HepG2 (cell line): ENCODE data around the gene JKAMP. TPM values are rescaled to one million over a fixed set of nuclear protein-coding genes. Genes with fewer than 3 reads are reported as not detected.
A peak's percentile ranks its signal among the peaks of the same experiment; 100 is the strongest.

ENCODE experiments used
- ADNP ChIP-seq: sonication (generic); formaldehyde crosslinking; IDR thresholded peaks from 2 replicates; pipeline ENCODE4 v1.4.0; 2020; ENCODE audit warnings: missing genetic modification reagents
- E2F1 ChIP-seq: sonication (generic); formaldehyde crosslinking; IDR thresholded peaks from 2 replicates; pipeline ENCODE4 v1.5.0; 2020; ENCODE audit warnings: missing genetic modification reagents
- ERF ChIP-seq: IDR thresholded peaks from 2 replicates; pipeline ENCODE4 v1.6.1; 2018; ENCODE audit warnings: missing biosample characterization, missing genetic modification reagents
- ESRRA ChIP-seq: sonication (generic); formaldehyde crosslinking; IDR thresholded peaks from 2 replicates; pipeline ENCODE4 v1.5.1; 2020; ENCODE audit warnings: mild to moderate bottlenecking, low read depth, missing genetic modification reagents
- HNRNPL ChIP-seq: fragments of 200-400 bp; formaldehyde crosslinking; IDR thresholded peaks from 2 replicates; pipeline ENCODE4 v1.6.1; 2017; ENCODE audit warnings: mild to moderate bottlenecking, low read depth, low read length
- KDM2A ChIP-seq: sonication (generic); formaldehyde crosslinking; IDR thresholded peaks from 2 replicates; pipeline ENCODE4 v1.4.0; 2020; ENCODE audit warnings: low read depth, missing genetic modification reagents, borderline replicate concordance
- NCOR1 ChIP-seq: fragments of 200-600 bp; sonication (generic); IDR thresholded peaks from 2 replicates; pipeline ENCODE4 v1.7.0; 2017; ENCODE audit warnings: antibody characterized with exemption, low read length, borderline replicate concordance
- NR2C2 ChIP-seq: sonication (generic); formaldehyde crosslinking; IDR thresholded peaks from 2 replicates; pipeline ENCODE4 v1.4.0; 2020; ENCODE audit warnings: missing genetic modification reagents, mild to moderate bottlenecking, moderate library complexity, borderline replicate concordance
- PHF20 ChIP-seq: sonication (generic); formaldehyde crosslinking; IDR thresholded peaks from 2 replicates; pipeline ENCODE4 v1.5.0; 2020; ENCODE audit warnings: mild to moderate bottlenecking, missing genetic modification reagents
- POGZ ChIP-seq: sonication (generic); formaldehyde crosslinking; IDR thresholded peaks from 2 replicates; pipeline ENCODE4 v1.4.0; 2020; ENCODE audit warnings: mild to moderate bottlenecking, missing genetic modification reagents
- POLR2AphosphoS5 ChIP-seq: IDR thresholded peaks from 2 replicates; pipeline ENCODE4 v1.6.1; 2012; ENCODE audit warnings: low read depth, low read length
- U2AF1 ChIP-seq: fragments of 200-400 bp; formaldehyde crosslinking; optimal IDR thresholded peaks from 2 replicates; pipeline ENCODE3; 2017; ENCODE audit warnings: mild to moderate bottlenecking, low read depth, low read length
- ZNF142 ChIP-seq: sonication (generic); formaldehyde crosslinking; IDR thresholded peaks from 2 replicates; pipeline ENCODE4 v1.4.0; 2020; ENCODE audit warnings: missing genetic modification reagents
- ZNF205 ChIP-seq: IDR thresholded peaks from 2 replicates; pipeline ENCODE4 v1.6.1; 2018; ENCODE audit warnings: missing biosample characterization, missing genetic modification reagents
- ZNF224 ChIP-seq: sonication (generic); formaldehyde crosslinking; IDR thresholded peaks from 2 replicates; pipeline ENCODE4 v1.5.0; 2020; ENCODE audit warnings: mild to moderate bottlenecking, missing genetic modification reagents
- ZNF331 ChIP-seq: sonication (generic); formaldehyde crosslinking; IDR thresholded peaks from 2 replicates; pipeline ENCODE4 v1.4.0; 2020; ENCODE audit warnings: missing genetic modification reagents
- ZNF350 ChIP-seq: sonication (generic); formaldehyde crosslinking; IDR thresholded peaks from 2 replicates; pipeline ENCODE4 v1.4.0; 2020; ENCODE audit warnings: mild to moderate bottlenecking, low read depth, missing genetic modification reagents, borderline replicate concordance
- ZNF468 ChIP-seq: sonication (generic); formaldehyde crosslinking; IDR thresholded peaks from 2 replicates; pipeline ENCODE4 v1.8.0; 2022; ENCODE audit warnings: mild to moderate bottlenecking, moderate library complexity, missing genetic modification reagents
- ZNF530 ChIP-seq: sonication (generic); formaldehyde crosslinking; IDR thresholded peaks from 2 replicates; pipeline ENCODE4 v1.5.0; 2020; ENCODE audit warnings: low read depth, mild to moderate bottlenecking, missing genetic modification reagents
- ZNF766 ChIP-seq: sonication (generic); formaldehyde crosslinking; IDR thresholded peaks from 2 replicates; pipeline ENCODE4 v1.5.0; 2020; ENCODE audit warnings: missing genetic modification reagents, borderline replicate concordance
- polyA plus RNA-seq, 8 experiments: library from polyadenylated mRNA; depleted of rRNA in 3 of 8; stranded (reverse) in 7 of 8; unstranded in 1 of 8; fragments of >200 nt; fragmentation: Illumina TruSeq in 4 of 8; extraction: Trizol in 4 of 8; gene quantifications; 2 replicates each; pipeline versions ENCODE4 v1.2.1 to v1.2.3, GENCODE V29; 2011 to 2016; ENCODE audit warnings: low read depth in 4 of 8, missing spikeins in 1 of 8, mixed read lengths in 1 of 8; ENCODE audit not compliant: insufficient read depth in 1 of 8
- total RNA-seq, 5 experiments: library from RNA; depleted of rRNA; stranded (reverse); fragments of >200 nt; fragmentation: Illumina TruSeq; extraction: Trizol; gene quantifications; 2 replicates each; pipeline ENCODE4 v1.2.3, GENCODE V29; 2016; ENCODE audit warnings: low read depth in 1 of 5

The JKAMP gene
- total and polyA plus RNA-seq, 2 of the 13 experiments (the other 11 are each of a cell fraction or from before 2014, with no cell fraction given), result 56.4 to 135 TPM

DNA sequence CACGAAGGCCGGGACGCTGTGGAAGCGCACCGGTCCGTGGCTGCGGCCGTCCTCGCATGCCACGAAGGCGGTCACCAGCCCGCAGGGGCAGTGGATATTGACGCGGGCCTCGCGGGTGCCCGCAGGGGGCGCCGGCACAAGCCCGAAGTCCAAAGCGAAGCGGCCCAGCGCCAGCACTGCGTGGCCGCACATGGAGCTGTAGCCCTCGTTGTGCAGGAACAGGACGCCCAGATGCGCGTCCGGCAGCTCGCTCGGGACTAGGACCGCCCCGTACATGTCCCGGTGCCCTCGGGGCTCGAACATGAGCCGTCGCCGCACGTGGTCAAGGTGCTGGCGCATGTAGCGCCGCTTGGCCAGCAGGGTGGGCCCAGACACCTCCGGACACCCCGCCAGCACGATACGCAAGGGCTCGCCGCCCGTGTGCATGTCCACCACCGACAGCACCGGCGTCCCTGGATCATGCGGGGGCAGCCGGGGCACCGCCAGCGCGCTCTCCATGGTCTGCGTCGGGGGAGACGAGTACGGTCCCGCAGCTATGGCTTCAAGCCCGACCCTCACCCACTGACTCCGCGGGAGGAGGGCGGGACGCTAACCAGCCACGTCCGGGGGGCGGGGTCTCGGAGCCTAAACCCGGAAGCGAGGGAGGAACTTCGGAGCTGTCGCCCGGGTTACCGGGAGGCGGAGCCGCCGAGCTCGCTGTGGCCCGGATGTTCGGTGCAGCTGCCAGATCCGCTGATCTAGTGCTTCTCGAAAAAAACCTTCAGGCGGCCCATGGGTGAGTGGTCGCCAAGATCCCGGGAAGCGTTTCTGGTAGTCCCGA is at the start of gene JKAMP, which contains the start of gene L3HYPDH (continued):
- TF ChIP-seq ZNF142 (CRISPR knock-in tag), result peak; percentile 96
- peak; percentile 86 for TF ChIP-seq ZNF350
- TF ChIP-seq ZNF530 (CRISPR knock-in tag), result 0 out of 2 replicates have a peak, but pooled peaks have one; percentile 65
- TF ChIP-seq NCOR1, result no peak
- TF ChIP-seq KDM2A (CRISPR knock-in tag), result peak; percentile 93
- peak; percentile 97 for TF ChIP-seq ZNF766 (CRISPR knock-in tag)
- peak; percentile 65; the same call in 1 of the 2 replicates for TF ChIP-seq ZNF205
- TF ChIP-seq NR2C2 (CRISPR knock-in tag), result peak; percentile 71
- TF ChIP-seq ADNP (CRISPR knock-in tag), result 0 out of 2 replicates have a peak, but pooled peaks have one; percentile 67
- peak; percentile 96; the same call in 1 of the 2 replicates for TF ChIP-seq ZNF224
- peak; percentile 97; the same call in 1 of the 2 replicates for TF ChIP-seq ZNF468 (CRISPR knock-in tag)
- peak; percentile 54 for TF ChIP-seq ESRRA (CRISPR knock-in tag)
- TF ChIP-seq ERF (CRISPR knock-in tag), result peak; percentile 83
- peak; percentile 69; the same call in 1 of the 2 replicates for TF ChIP-seq PHF20 (CRISPR knock-in tag)
- no peak for TF ChIP-seq U2AF1
- TF ChIP-seq ZNF331 (CRISPR knock-in tag), result peak; percentile 29
- peak; percentile 81 for TF ChIP-seq POGZ
- TF ChIP-seq HNRNPL, result peak; percentile 50
- peak; percentile 87 for TF ChIP-seq POLR2AphosphoS5
- TF ChIP-seq E2F1 (CRISPR knock-in tag), result peak; percentile 91
